Vagina (tissue), 2 donors: Measurements from ENCODE around the gene MIEF1. TPM values are rescaled to one million over a fixed set of nuclear protein-coding genes. Genes with fewer than 3 reads are reported as not detected.

Experiments used
- DNase-seq, 2 donors: peaks; one replicate each; pipeline ENCODE4 v3.0.0-alpha.2; 2017; ENCODE audit errors: extremely low spot score in 2 of 2
- H3K27ac ChIP-seq: fragments of 200-600 bp; sonication (generic); one replicate; pipeline ENCODE4 v1.5.1; 2019
- H3K27me3 ChIP-seq: fragments of 200-600 bp; sonication (generic); one replicate; pipeline ENCODE4 v1.5.1; 2019
- H3K36me3 ChIP-seq, 2 donors: fragments of 200-600 bp; sonication (generic); one replicate each; pipeline ENCODE4 v1.5.1; 2017 to 2019
- H3K4me1 ChIP-seq: fragments of 200-600 bp; sonication (generic); one replicate; pipeline ENCODE4 v1.5.1; 2019
- H3K4me3 ChIP-seq, 2 donors: fragments of 200-600 bp; sonication (generic); 1 replicate in 1 of 2; 2 replicates in 1 of 2; pipeline ENCODE4 v1.5.1; 2016 to 2019
- H3K9me3 ChIP-seq: fragments of 200-600 bp; sonication (generic); one replicate; pipeline ENCODE4 v1.5.1; 2019
- POLR2A ChIP-seq, 2 donors: fragments of 450-650 bp; IDR thresholded peaks; one replicate each; pipeline ENCODE4 v1.6.1; 2017; ENCODE audit warnings: antibody characterized with exemption in 2 of 2, mild to moderate bottlenecking in 2 of 2, moderate library complexity in 2 of 2
- POLR2AphosphoS5 ChIP-seq, 2 donors: sonication (generic); formaldehyde crosslinking; IDR thresholded peaks; one replicate each; pipeline ENCODE4 v1.9.0; 2017; ENCODE audit warnings: antibody characterized with exemption in 2 of 2, mild to moderate bottlenecking in 2 of 2, low read depth in 1 of 2; ENCODE audit not compliant: insufficient read depth in 1 of 2
- intact Hi-C: fragments of 100-400 bp; cut with DNase I; formaldehyde crosslinking; loops from one replicate; pipeline ENCODE4 v1.15.1; 2023
- total RNA-seq: library from RNA; depleted of rRNA; stranded (reverse); fragments of >200 nt; gene quantifications from one replicate; pipeline ENCODE4 v1.2.3, GENCODE V29; 2016
- TF ChIP-seq, protein P1 (sequence below), 3 experiments: fragments of 450-650 bp in 2 of 3; fragments of 200-600 bp in 1 of 3; sonication (generic) in 1 of 3; IDR thresholded peaks; one replicate each; pipeline ENCODE4 v1.5.1; 2017 to 2019; ENCODE audit warnings: antibody characterized with exemption in 3 of 3, mild to moderate bottlenecking in 2 of 3, moderate library complexity in 2 of 3

MIEF1 gene
- total RNA-seq, 1 donor from 2014 or later, result 18.9 TPM

DNA sequence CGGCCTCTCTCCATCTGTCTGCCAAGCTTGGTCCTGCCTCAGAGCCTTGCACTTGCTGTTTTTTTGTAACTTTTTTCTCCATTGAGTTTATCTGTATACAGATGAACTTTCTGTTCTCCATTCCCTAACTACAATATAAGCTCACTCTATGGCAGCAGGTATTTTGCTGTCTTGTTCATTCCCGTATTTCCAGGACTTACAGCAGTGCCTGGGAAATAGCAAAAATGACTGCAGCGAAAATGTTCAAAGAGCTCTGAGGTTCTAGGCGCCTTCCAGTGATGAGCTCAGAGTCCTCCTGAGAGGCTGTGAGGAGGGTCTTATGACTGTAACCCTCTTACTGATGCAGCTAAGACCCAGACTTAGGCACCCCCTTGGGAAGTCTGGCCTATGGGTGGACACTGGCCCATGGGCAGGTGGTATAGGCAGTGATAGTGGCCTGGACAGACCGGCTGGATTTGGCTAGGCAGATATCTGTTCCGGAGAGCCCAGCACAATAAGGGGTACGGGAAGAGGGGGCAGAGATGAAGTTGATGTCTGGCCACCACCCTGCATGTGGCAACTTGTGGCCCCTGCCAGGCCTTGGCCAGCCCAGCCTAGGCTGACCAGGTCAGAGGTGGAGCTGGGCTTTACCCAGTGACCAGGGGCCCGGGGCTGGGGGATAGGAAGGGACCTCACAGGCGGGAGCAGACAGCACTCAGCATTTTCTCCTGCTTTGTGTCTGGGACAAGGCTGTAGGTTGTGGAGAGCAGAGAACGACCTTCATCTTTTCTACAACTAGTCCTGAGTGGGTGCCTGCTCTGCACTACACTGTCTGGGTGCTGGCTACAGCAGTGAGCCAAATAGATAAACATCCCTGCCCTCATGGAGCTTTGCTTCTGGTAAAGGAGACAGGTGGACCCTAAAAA lies 22.9 kb downstream of the MIEF1 start:
- H3K36me3 ChIP-seq, result peaks cover 0 to 37% of the 10 kb centered on the region in 2 donors
- H3K4me1 ChIP-seq, result peaks cover 85% of the 10 kb centered on the region
- TF ChIP-seq, protein P1, sequence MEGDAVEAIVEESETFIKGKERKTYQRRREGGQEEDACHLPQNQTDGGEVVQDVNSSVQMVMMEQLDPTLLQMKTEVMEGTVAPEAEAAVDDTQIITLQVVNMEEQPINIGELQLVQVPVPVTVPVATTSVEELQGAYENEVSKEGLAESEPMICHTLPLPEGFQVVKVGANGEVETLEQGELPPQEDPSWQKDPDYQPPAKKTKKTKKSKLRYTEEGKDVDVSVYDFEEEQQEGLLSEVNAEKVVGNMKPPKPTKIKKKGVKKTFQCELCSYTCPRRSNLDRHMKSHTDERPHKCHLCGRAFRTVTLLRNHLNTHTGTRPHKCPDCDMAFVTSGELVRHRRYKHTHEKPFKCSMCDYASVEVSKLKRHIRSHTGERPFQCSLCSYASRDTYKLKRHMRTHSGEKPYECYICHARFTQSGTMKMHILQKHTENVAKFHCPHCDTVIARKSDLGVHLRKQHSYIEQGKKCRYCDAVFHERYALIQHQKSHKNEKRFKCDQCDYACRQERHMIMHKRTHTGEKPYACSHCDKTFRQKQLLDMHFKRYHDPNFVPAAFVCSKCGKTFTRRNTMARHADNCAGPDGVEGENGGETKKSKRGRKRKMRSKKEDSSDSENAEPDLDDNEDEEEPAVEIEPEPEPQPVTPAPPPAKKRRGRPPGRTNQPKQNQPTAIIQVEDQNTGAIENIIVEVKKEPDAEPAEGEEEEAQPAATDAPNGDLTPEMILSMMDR (IDR thresholded peaks at IDR 0.05), result no peak
- TF ChIP-seq POLR2AphosphoS5 (IDR thresholded peaks at IDR 0.05; ENCODE audit: insufficient read depth in 1 of 2, low read depth in 1 of 2) (no peak), POLR2A (IDR thresholded peaks at IDR 0.05) (no peak)

GRCh38 chr22:39525658-39525975 lies 23.5 kb downstream of the MIEF1 start:
- H3K4me1 ChIP-seq, result peaks cover 91% of the 10 kb centered on the region
- DNase-seq, result no peak
- H3K27me3 ChIP-seq, result no peaks in the 10 kb centered on the region
- H3K4me3 ChIP-seq, result no peak overlapping the region
- peak overlapping the region; percentile 7 for H3K27ac ChIP-seq
- intact Hi-C loops, result loop anchor here (10.0 kb wide), 1 partner anchor 351 kb away; no protein-coding TSS in a partner anchor
- H3K9me3 ChIP-seq, result no peaks in the 10 kb centered on the region
- TF ChIP-seq POLR2AphosphoS5 (IDR thresholded peaks at IDR 0.05; ENCODE audit: insufficient read depth in 1 of 2, low read depth in 1 of 2) (no peak), POLR2A (IDR thresholded peaks at IDR 0.05) (no peak)
- TF ChIP-seq, protein P1 (IDR thresholded peaks at IDR 0.05), result no peak
- H3K36me3 ChIP-seq, result peaks cover 0 to 37% of the 10 kb centered on the region in 2 donors

More for the DNA sequence above, 22.9 kb downstream of the MIEF1 start:
- no peak overlapping the region for H3K4me3 ChIP-seq
- no peaks in the 10 kb centered on the region for H3K27me3 ChIP-seq
- no peak for DNase-seq
- intact Hi-C loops, result loop anchor here (10.0 kb wide), 1 partner anchor 350 kb away; no protein-coding TSS in a partner anchor
- no peaks in the 10 kb centered on the region for H3K9me3 ChIP-seq
- H3K27ac ChIP-seq, result peak overlapping the region; percentile 21

- H3K36me3 ChIP-seq, result peaks cover 0 to 29% of the 10 kb centered on the region in 2 donors
- H3K4me1 ChIP-seq, result peaks cover 96% of the 10 kb centered on the region
- TF ChIP-seq POLR2AphosphoS5 (IDR thresholded peaks at IDR 0.05; ENCODE audit: insufficient read depth in 1 of 2, low read depth in 1 of 2) (no peak), POLR2A (IDR thresholded peaks at IDR 0.05) (no peak)
- TF ChIP-seq, protein P1 (IDR thresholded peaks at IDR 0.05), result no peak
- H3K27ac ChIP-seq, result peak overlapping the region; percentile 6
- no peak overlapping the region for H3K4me3 ChIP-seq
- intact Hi-C loops, result loop anchor here (10.0 kb wide), 1 partner anchor 352 kb away; no protein-coding TSS in a partner anchor
- no peaks in the 10 kb centered on the region for H3K27me3 ChIP-seq
- DNase-seq, result no peak
- no peaks in the 10 kb centered on the region for H3K9me3 ChIP-seq
These were observed 24.7 kb downstream of the MIEF1 start for GRCh38 chr22:39526736-39527171.

- Histone ChIP-seq H3K27ac (peak overlapping the region; percentile 54), H3K4me3 (no peak overlapping the region), H3K27me3 (no peaks in the 10 kb centered on the region), H3K9me3 (no peaks in the 10 kb centered on the region), H3K36me3 (peaks cover 0 to 22% of the 10 kb centered on the region in 2 donors), H3K4me1 (peaks cover 92% of the 10 kb centered on the region)
- intact Hi-C loops, result loop anchor here (10.0 kb wide), 1 partner anchor 353 kb away; no protein-coding TSS in a partner anchor
- TF ChIP-seq, protein P1 (IDR thresholded peaks at IDR 0.05), result no peak
- TF ChIP-seq POLR2A (IDR thresholded peaks at IDR 0.05) (no peak), POLR2AphosphoS5 (IDR thresholded peaks at IDR 0.05; ENCODE audit: insufficient read depth in 1 of 2, low read depth in 1 of 2) (no peak)
- DNase-seq, result no peak
These were observed 25.4 kb downstream of the MIEF1 start for GRCh38 chr22:39527481-39527961.
